Ureter (tissue), 1 donor: ENCODE measurements around the gene MSI2. TPM values are rescaled to one million over a fixed set of nuclear protein-coding genes. Genes with fewer than 3 reads are reported as not detected.

ENCODE experiments used
- DNase-seq: peaks from one replicate; pipeline ENCODE4 v3.0.0-alpha.2; 2020; ENCODE audit warnings: low spot score
- total RNA-seq: library from RNA; stranded (reverse); gene quantifications from one replicate; pipeline ENCODE4 v1.2.4, GENCODE V29; 2023
- donor health status: DM: yes; HTN: yes; CAD: no.

The MSI2 gene
- total RNA-seq, 1 donor from 2014 or later = 230 TPM

DNA sequence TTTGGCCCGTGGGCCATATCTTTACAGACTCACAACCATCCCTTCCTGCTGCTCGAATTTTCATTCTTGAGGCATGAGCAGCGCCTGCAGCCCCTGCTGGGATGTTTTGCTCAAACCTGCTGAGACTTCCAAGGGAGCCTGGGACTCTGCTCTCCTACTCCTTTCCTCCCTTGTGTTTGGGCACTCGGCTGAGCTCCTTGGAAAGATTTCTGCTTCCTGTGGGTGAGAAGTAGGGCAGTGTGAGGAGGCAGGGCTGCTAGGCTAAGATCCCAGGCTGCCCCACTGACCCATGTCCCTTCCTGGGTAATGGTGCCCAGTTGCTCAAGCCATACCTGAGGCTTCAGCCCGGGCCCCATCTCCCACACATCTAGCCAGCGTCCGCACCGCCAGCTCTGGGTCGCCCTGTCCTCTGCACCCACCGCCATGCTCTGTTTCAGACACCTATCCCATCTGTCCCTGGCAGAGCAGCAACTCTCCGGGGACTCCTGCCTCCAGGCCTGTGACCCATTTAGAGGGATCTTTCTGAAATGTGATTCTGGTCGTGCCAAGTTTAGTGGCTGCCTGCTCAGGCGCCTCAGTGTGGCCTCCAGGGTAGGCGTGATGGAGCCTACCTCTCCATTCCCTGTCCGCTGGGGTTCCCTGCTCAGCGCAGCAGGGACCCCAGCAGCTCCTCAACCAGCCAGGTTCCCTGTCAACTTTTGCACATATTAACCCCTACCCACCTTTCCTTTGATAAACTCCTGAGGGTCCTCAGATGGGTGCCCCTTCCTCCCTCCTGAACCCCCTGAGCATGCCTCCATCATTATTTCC lies 298.7 kb downstream of the MSI2 start:
- DNase-seq = no peak

DNA sequence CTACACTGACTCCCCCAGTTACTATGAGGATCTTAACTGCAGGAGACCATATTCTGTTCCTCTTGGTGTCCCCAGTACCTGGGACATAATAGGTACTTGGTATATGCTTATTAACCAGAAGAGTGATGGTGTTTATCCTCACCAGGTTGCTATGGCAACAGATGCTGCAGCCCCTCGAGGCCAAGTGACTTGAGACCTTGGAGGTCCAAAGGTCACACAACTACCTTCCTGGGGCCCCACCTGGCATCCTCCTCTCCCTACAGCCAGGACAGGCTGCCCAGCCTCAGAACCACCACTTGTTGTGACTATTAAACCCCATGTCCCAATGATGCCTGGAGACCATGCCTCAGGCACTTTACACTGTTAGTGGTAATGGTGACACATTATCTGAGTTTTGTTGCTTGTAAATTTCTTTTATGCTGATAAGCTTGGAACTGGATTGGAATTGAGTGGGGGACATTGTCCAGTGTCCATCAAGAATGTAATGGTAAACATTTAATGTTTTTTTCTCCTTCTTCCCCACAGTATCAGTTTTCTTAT lies 299.4 kb downstream of the MSI2 start:
- DNase-seq = no peak

- DNase-seq = no peak
Measured at GRCh38 chr17:57556320-57556719, 300.0 kb downstream of the MSI2 start.

- no peak for DNase-seq
Measured at GRCh38 chr17:57556977-57557376, 300.7 kb downstream of the MSI2 start.

DNA sequence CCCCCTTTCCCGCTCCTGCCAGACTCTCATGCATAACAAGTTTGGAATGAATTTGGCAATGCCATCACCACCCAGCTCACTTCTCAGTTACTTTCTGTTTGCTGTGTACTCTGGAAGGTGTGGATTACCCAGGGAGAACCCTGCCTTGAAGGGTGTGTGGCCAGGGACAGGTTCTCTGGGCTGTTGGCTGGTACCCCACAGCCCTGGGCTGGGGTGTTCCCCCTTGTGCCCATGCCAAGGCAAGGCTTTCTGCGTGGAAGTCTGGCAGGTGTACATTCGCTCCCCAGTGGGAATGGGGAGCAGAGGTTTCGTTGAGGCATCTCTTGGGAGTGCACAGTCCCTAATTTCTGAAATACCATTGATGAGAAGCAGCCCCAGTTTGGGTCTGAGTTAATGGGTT lies 301.1 kb downstream of the MSI2 start:
- no peak for DNase-seq

DNA sequence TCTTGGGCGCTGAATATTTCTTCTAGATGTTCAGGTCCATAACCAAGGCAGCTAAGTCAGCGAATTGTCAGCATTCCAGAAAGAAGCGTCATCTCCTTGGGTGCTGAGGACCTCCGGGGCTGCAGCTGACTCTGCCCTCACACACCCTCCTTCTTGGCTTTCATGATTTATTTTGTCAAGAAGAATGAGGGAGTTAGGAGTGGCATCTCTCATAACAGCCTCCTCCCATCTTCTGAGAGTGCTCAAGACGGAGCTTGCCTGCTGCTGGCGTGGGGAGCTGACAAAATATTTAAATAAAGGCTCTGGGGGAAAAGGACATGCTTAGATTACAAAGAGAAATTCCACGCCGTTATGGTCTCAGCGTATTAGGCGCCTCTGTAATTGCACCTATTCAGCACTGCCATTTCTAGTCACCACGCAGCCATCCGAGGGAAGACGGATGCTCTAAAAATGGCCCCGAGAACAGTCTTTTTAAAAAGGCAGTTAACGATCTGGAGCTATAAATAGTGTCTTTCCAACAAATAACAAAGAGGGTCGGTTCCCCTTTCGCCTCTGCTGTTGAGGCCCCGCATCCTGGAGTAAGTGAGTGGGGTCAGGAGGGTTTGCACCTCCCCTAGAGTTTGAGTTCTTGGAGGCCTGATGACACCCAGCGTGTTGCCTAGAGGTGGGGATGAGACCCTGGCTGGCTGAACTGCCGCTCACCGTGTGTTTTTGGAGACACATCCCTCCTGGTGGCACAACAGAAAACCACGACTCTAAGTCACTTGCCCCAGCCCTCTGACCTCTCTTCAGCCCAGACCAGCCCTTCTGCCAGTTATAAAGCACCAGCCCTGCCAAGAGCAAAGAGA lies 301.7 kb downstream of the MSI2 start:
- no peak for DNase-seq

DNA sequence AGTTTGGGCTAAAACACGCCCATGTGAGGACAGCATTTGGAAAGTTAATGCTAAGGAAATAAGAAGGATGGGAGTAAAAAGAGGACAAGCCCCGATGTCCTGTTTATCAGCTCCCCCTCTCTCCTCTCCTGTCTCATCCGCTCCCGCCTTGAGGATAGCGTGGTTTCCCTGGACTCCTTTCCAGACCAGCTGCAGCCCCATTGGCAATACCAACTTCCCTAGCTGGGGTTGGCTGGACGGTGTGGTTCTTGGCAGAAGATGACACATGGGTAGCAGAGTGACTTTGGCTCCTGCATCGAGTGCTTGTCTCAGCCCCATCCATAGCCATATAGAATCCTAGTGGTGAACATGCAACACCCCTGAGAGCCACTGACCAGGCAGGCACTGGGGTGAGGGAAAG lies 302.9 kb downstream of the MSI2 start:
- no peak for DNase-seq

GRCh38 chr17:57559634-57560318 lies 303.5 kb downstream of the MSI2 start:
- DNase-seq = no peak

GRCh38 chr17:57560319-57560705 lies 304.0 kb downstream of the MSI2 start:
- no peak for DNase-seq

DNA sequence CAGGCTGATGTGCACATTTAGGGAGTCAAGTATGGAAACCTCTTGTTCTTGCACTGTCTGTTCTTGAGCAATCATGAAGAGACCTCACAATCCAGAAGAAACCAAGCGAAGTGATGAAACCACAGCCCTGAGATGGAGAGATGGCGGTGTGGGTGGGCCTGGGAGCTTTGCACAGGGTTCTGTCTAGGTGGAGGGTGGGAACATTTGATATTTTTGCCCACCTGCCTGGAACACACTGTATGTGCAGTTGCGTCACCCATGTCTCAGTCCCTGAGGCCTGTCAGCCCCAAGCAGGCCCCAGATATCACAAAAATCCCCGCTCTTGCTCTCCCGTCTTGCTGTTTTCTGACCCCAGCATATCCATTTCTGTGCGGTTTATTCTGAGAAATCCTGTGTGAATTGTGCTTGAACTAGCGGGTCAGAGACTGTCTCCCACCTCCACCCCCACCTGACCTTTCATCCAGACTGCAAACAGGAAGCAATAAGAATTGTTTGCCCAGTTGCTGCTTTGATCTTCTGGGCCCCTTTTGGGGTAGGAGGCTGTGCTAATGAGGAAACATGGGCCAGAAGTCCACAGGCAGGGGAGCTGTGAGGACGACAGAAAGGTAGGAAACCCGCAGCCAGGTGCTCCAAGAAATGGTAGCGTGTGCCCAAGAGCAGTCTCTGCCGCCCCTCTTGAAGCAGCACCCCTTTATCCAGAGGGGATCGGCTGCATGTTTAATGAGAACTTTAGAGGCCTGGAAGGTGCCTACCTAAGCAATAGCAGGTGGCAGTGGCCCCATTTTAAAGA lies 304.9 kb downstream of the MSI2 start:
- no peak for DNase-seq

DNA sequence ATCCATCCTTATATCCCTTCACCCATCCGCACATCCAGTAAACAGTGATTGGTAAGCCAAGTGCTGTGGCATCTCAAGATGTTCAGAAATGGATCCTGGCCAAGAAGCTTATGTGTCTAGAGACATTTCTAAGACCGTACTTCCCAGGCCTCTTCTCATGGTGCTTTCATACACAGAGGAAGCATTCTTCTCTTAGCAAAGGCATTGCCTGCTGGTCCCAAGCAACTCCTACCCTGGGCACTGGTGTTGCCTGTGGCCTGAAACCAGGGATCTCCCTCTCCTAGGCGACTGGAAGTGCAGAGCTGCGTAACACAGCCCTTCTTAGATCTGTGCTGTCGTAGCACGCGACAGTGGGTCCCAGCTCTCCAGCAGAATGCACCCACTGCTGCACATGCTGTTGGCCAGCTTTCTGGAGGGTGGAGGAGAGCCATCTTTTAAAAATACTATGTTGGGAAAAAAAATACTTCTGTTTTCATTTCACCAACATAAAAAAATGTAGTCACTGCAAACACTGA lies 305.9 kb downstream of the MSI2 start:
- DNase-seq = no peak

GRCh38 chr17:57563958-57564357 lies 307.6 kb downstream of the MSI2 start:
- no peak for DNase-seq

DNA sequence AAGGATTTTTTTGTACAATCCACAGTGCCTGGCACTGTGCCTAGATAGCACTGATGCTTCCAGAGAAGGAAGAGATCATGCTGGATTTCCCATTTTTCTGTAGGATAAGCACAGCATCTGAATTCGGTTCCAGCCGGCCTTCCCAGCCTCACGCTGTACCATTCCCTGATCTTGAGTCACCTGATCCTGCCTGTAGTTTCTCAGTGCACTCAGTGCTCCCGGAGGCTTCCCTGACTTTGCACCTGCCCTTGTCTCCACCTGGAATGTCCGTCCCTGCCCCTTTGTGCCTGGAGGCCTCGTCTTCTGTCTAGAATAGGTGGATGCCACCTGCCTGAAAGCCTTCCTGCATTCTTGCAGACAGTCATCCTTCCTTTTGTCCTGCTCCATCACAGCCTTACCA lies 308.9 kb downstream of the MSI2 start:
- DNase-seq = no peak

GRCh38 chr17:57566721-57567120 lies 310.4 kb downstream of the MSI2 start:
- DNase-seq = no peak

- no peak for DNase-seq
Measured at GRCh38 chr17:57567251-57567650, 310.9 kb downstream of the MSI2 start.

- no peak for DNase-seq
Measured at GRCh38 chr17:57568340-57568739, 312.0 kb downstream of the MSI2 start.

GRCh38 chr17:57569021-57569420 lies 312.7 kb downstream of the MSI2 start:
- DNase-seq = no peak

DNA sequence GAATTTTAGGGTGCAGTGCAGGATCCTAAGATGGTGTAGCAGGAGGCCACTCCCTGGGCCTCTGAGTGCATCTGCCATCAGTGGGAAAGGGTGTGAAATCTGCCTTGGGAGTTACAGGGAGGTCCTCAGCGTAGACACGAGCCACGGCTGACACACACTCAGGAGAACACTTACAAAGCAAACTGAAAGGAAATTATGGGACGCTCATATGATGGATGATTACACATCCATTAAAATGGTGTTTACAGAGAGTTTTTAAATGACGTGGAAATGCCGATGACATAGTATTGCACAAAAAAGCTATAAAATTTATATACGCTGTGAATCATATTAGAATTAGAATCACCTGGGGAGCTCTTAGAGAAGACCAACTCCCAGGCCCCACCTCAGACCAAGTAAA lies 313.5 kb downstream of the MSI2 start:
- no peak for DNase-seq

- no peak for DNase-seq
Measured at GRCh38 chr17:57570724-57571344, 314.5 kb downstream of the MSI2 start.

GRCh38 chr17:57572062-57572461 lies 315.7 kb downstream of the MSI2 start:
- DNase-seq = no peak

- DNase-seq = no peak
Measured at GRCh38 chr17:57572600-57572999, 316.3 kb downstream of the MSI2 start.
